Left lung (tissue), 10 donors: ENCODE results near the gene TRAF3IP3. TPM values are rescaled to one million over a fixed set of nuclear protein-coding genes. Genes with fewer than 3 reads are reported as not detected.
A peak's percentile ranks its signal among the peaks of the same experiment; 100 is the strongest.

Experiments
- ATAC-seq: fragments of 200-7000 bp; cut with Tn5 transposase; one replicate; pipeline ENCODE4 v1.9.1; 2020; ENCODE audit warnings: moderate library complexity
- DNase-seq, 4 donors: peaks; one replicate each; pipeline ENCODE4 v3.0.0-alpha.2; 2013 to 2020
- H3K27ac ChIP-seq, 2 donors: fragments of 200-600 bp; sonication (generic) in 1 of 2; one replicate each; pipeline versions ENCODE4 v1.5.0 to v1.8.0; 2020 to 2021
- H3K27me3 ChIP-seq, 2 donors: fragments of 200-600 bp; sonication (generic) in 1 of 2; one replicate each; pipeline versions ENCODE4 v1.5.0 to v1.8.0; 2020 to 2021
- H3K36me3 ChIP-seq, 2 donors: fragments of 200-600 bp; sonication (generic) in 1 of 2; one replicate each; pipeline versions ENCODE4 v1.5.0 to v1.8.0; 2020 to 2021
- H3K4me1 ChIP-seq, 2 donors: fragments of 200-600 bp; one replicate each; pipeline ENCODE4 v1.8.0; 2021
- H3K4me3 ChIP-seq, 2 donors: fragments of 200-600 bp; sonication (generic) in 1 of 2; one replicate each; pipeline versions ENCODE4 v1.5.0 to v1.8.0; 2020 to 2021; ENCODE audit warnings: mild to moderate bottlenecking in 1 of 2
- H3K9me3 ChIP-seq, 2 donors: fragments of 200-600 bp; sonication (generic) in 1 of 2; one replicate each; pipeline versions ENCODE4 v1.5.0 to v1.8.0; 2020 to 2021
- CTCF ChIP-seq, 2 donors: fragments of 200-600 bp; sonication (generic) in 1 of 2; IDR thresholded peaks; one replicate each; pipeline versions ENCODE4 v1.5.0 to v1.8.0; 2021; ENCODE audit warnings: antibody characterized with exemption in 2 of 2
- intact Hi-C, 2 donors: fragments of 100-400 bp; cut with DNase I; formaldehyde crosslinking; loops; one replicate each; pipeline versions ENCODE4 v1.11.2 to v1.14.2; 2022
- polyA plus RNA-seq, 6 donors: library from polyadenylated mRNA; unstranded; fragments of 120-200 nt; gene quantifications; one replicate each; pipeline ENCODE4 v1.2.1, GENCODE V29; 2013; ENCODE audit not compliant: insufficient read length in 6 of 6
- total RNA-seq, 2 donors: library from RNA; stranded (reverse); fragmentation: NEBNext Ultra II Directional; extraction: Animal tissue kit (Norgen Biotek cat#: 25700); gene quantifications; one replicate each; pipeline ENCODE4 v1.2.1, GENCODE V29; 2021
- donor health status: DM: no; HTN: yes; CAD: no.
- donor health status: DM: no; HTN: no; CAD: no.

The TRAF3IP3 gene
- total and polyA plus RNA-seq, 8 donors, result 2.2 to 13.5 (median 3.1) TPM

DNA sequence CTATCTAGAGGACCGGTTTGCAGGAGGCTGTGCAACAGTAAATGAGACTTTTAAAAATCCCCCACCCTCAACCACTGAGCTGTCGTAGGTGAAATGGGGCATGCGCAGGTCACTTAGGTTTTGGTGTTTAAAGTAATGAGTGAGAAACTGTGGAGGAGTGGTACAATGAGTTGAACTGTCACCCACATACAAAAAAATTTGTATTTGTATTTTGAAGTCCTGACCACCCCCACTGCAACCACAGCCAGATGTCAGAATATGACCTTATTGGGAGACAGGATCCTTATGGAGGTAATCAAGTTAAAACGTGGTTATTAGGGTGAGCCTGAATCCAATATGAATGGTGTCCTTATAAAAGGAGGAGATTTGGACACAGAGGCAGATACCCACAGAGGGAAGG is 51.7 kb downstream of the TRAF3IP3 start:
- no peak for TF ChIP-seq CTCF (IDR thresholded peaks at IDR 0.05)
- no peak overlapping the region for H3K27ac ChIP-seq
- intact Hi-C loops, result no loop called here

GRCh38 chr1:209808059-209808581 is 52.3 kb downstream of the TRAF3IP3 start:
- no peak for TF ChIP-seq CTCF (IDR thresholded peaks at IDR 0.05)
- H3K4me3 ChIP-seq, result no peak overlapping the region
- no peaks in the 10 kb centered on the region for H3K36me3 ChIP-seq
- H3K27me3 ChIP-seq, result peaks cover 0 to 13% of the 10 kb centered on the region in 2 donors
- intact Hi-C loops, result no loop called here
- peak in 2 of 4 donors; percentile 37 to 50 for DNase-seq
- H3K9me3 ChIP-seq, result no peaks in the 10 kb centered on the region
- H3K4me1 ChIP-seq, result peaks cover 0 to 14% of the 10 kb centered on the region in 2 donors
- H3K27ac ChIP-seq, result no peak overlapping the region
- peak; percentile 5 for ATAC-seq

More for the DNA sequence above, 51.7 kb downstream of the TRAF3IP3 start:
- ATAC-seq (no peak), DNase-seq (no peak)
- peaks cover 0 to 14% of the 10 kb centered on the region in 2 donors for H3K4me1 ChIP-seq
- H3K9me3 ChIP-seq, result no peaks in the 10 kb centered on the region
- no peaks in the 10 kb centered on the region for H3K36me3 ChIP-seq
- H3K27me3 ChIP-seq, result peaks cover 0 to 13% of the 10 kb centered on the region in 2 donors
- no peak overlapping the region for H3K4me3 ChIP-seq

- H3K36me3 ChIP-seq, result no peaks in the 10 kb centered on the region
- no peaks in the 10 kb centered on the region for H3K9me3 ChIP-seq
- ATAC-seq, result no peak
- peaks cover 0 to 13% of the 10 kb centered on the region in 2 donors for H3K27me3 ChIP-seq
- no peak overlapping the region for H3K27ac ChIP-seq
- no peak for DNase-seq
- no peak overlapping the region for H3K4me3 ChIP-seq
- H3K4me1 ChIP-seq, result peaks cover 0 to 14% of the 10 kb centered on the region in 2 donors
- intact Hi-C loops, result no loop called here
- no peak for TF ChIP-seq CTCF (IDR thresholded peaks at IDR 0.05)
Measured at GRCh38 chr1:209809611-209810010, 53.8 kb downstream of the TRAF3IP3 start.

GRCh38 chr1:209810783-209811182 is 54.9 kb downstream of the TRAF3IP3 start:
- ATAC-seq (no peak), DNase-seq (no peak)
- Histone ChIP-seq H3K9me3 (no peaks in the 10 kb centered on the region), H3K27ac (no peak overlapping the region), H3K27me3 (peaks cover 0 to 5% of the 10 kb centered on the region in 2 donors), H3K36me3 (no peaks in the 10 kb centered on the region), H3K4me3 (no peak overlapping the region), H3K4me1 (peaks cover 0 to 12% of the 10 kb centered on the region in 2 donors)
- no peak for TF ChIP-seq CTCF (IDR thresholded peaks at IDR 0.05)
- intact Hi-C loops, result no loop called here

DNA sequence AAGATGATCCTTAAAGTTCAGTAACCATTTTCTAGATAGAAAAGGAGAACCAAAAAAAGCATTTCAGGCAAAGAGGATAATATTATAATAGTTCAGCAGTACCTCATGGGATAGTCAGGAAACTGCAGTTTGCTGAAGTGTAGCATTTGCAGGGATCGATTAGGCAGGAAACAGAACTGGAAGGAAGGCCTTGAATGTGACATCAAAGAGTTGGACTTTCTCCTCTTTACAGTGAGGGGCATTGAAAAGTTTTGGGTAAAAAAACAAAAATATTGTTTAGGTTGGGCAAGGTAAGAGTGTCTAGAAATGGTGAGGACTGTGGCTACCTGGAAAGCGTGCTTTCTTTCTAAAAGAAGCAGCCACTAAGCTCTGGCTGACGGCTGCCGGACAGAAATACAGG is 58.0 kb downstream of the TRAF3IP3 start:
- Histone ChIP-seq H3K36me3 (no peaks in the 10 kb centered on the region), H3K4me3 (no peak overlapping the region), H3K4me1 (no peaks in the 10 kb centered on the region), H3K27ac (no peak overlapping the region), H3K27me3 (peaks cover 0 to under 1% of the 10 kb centered on the region in 2 donors), H3K9me3 (no peaks in the 10 kb centered on the region)
- intact Hi-C loops, result no loop called here
- TF ChIP-seq CTCF (IDR thresholded peaks at IDR 0.05), result no peak
- DNase-seq, result no peak
- ATAC-seq, result no peak
